ENCODE measurements around the gene GSTM5.

GRCh38 chr1:109728870-109729269 lies 16.8 kb downstream of the GSTM5 start:
- TF ChIP-seq CTCF (conservative IDR thresholded peaks at IDR 0.05; ENCODE audit: low read length): no peak
- TF ChIP-seq EZH2phosphoT487 (IDR thresholded peaks at IDR 0.05; ENCODE audit: borderline replicate concordance, low read depth, low read length): no peak

Measured in OCI-LY7 (cell line).